ENCODE measurements around the gene ASTN1.

ASTN1 gene

DNA sequence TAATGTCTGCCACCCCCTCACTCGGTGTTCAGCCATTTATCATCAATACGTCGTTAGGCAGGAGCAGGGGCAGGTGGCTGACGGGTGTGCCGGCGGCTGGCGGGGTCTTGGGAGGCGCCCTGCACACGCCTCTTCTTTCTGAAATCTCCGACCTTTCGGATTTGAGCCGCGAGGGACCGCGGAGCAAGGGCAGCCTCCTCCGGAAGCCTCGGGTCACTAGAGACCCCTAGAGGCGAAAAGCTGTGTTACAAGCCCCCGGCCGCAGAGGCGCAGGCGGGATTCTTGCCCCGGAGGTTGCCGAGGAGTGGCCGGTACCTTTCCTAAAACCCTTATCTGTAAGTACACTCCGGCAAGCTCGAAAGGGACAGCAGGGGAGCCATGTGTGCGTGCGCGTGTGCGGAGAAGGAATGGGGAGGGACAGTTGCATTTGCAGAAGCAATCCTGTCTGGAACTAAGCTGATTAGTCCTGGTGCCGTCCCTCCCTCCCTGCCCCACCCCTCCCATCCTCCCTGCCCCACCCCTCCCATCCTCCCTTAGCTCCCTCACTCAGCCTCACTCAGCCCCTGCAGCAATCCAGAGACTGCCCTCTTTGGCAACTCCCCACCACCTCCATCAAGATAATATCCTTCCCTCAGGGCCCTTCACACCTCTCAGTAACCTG lies 17.2 kb upstream of the ASTN1 start:
- peaks cover 4% of the 10 kb centered on the region for H3K4me1 ChIP-seq (ENCODE audit: control insufficient read depth, insufficient read depth, low read length)
- H3K36me3 ChIP-seq (ENCODE audit: control insufficient read depth, insufficient read depth, low read length) = no peaks in the 10 kb centered on the region
- H3K4me3 ChIP-seq (ENCODE audit: low read depth, low read length) = peak overlapping the region; percentile 66
- peaks cover 45% of the 10 kb centered on the region for H3K27me3 ChIP-seq (ENCODE audit: control insufficient read depth, insufficient read depth, low read length)
- no peak overlapping the region for H3K9ac ChIP-seq (ENCODE audit: low read depth, low read length)
- no peaks in the 10 kb centered on the region for H3K9me3 ChIP-seq (ENCODE audit: control insufficient read depth, insufficient read depth, low read length)

DNA sequence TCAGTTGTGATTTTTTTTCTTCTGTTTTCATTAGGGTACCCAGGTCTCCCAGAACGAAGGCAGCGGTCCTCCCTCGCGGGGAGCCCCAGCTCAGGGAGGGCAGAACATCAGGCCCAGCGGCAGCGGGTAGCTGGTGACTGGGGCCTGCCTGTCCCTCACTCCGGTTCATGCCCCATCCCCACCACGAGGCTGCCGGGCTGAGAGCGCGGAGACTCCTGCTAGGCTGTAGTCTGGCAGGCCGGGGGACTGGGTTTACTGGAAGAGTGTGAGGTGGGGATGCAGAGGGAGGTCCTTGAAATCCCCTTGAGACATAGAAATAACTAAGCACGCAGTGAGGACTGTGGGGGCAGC lies 16.7 kb upstream of the ASTN1 start:
- H3K4me3 ChIP-seq (ENCODE audit: low read depth, low read length) = peak overlapping the region; percentile 66

DNA sequence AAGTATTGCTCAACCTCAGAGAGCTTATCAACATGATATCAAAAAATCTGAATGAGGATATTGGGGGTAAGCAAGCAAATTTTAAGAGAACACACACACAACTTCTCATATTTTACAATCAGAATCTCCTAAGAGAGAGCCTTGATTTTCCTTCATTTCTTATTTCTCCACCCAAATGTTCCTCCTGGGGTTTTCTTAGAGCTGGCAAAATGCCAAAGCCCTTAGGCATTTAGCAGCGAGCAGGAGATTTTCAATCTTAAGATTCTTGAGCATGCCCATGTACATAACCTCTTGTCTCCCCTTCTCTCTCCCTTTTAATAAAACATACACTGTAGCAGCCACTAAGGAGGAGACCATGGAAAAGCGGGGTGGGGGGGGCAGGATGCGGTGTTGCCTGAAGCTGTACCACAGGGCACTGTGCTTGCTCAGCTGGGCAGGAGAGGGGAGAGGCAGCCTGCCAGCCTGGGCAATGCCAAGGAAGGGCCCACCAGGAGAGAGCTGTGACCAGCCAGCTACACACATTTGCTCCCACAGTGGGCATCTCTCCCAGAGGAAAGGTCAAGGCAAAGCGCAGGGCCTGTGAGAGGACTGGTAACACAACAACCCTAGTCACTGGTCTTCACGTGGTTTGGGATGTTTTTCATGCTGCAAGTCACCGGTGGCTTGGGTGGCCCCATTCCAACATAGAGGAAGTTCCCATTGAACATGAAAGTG lies 10.6 kb upstream of the ASTN1 start:
- no peaks in the 10 kb centered on the region for H3K36me3 ChIP-seq (ENCODE audit: control insufficient read depth, insufficient read depth, low read length)

More for the DNA sequence above, 16.7 kb upstream of the ASTN1 start:
- H3K36me3 ChIP-seq (ENCODE audit: control insufficient read depth, insufficient read depth, low read length) = no peaks in the 10 kb centered on the region
- H3K27me3 ChIP-seq (ENCODE audit: control insufficient read depth, insufficient read depth, low read length) = peaks cover 48% of the 10 kb centered on the region
- H3K4me1 ChIP-seq (ENCODE audit: control insufficient read depth, insufficient read depth, low read length) = peaks cover 4% of the 10 kb centered on the region
- H3K9me3 ChIP-seq (ENCODE audit: control insufficient read depth, insufficient read depth, low read length) = no peaks in the 10 kb centered on the region
- no peak overlapping the region for H3K9ac ChIP-seq (ENCODE audit: low read depth, low read length)

GRCh38 chr1:177173976-177174375 lies 9.5 kb upstream of the ASTN1 start:
- Histone ChIP-seq H3K4me1 (ENCODE audit: control insufficient read depth, insufficient read depth, low read length) (no peaks in the 10 kb centered on the region), H3K9me3 (ENCODE audit: control insufficient read depth, insufficient read depth, low read length) (no peaks in the 10 kb centered on the region), H3K36me3 (ENCODE audit: control insufficient read depth, insufficient read depth, low read length) (no peaks in the 10 kb centered on the region), H3K4me3 (ENCODE audit: low read depth, low read length) (no peak overlapping the region), H3K9ac (ENCODE audit: low read depth, low read length) (no peak overlapping the region), H3K27me3 (ENCODE audit: control insufficient read depth, insufficient read depth, low read length) (peaks cover 91% of the 10 kb centered on the region)

More for the DNA sequence above, 10.6 kb upstream of the ASTN1 start:
- Histone ChIP-seq H3K27me3 (ENCODE audit: control insufficient read depth, insufficient read depth, low read length) (peaks cover 91% of the 10 kb centered on the region), H3K4me3 (ENCODE audit: low read depth, low read length) (no peak overlapping the region), H3K4me1 (ENCODE audit: control insufficient read depth, insufficient read depth, low read length) (no peaks in the 10 kb centered on the region), H3K9ac (ENCODE audit: low read depth, low read length) (no peak overlapping the region), H3K9me3 (ENCODE audit: control insufficient read depth, insufficient read depth, low read length) (no peaks in the 10 kb centered on the region)

- peaks cover 91% of the 10 kb centered on the region for H3K27me3 ChIP-seq (ENCODE audit: control insufficient read depth, insufficient read depth, low read length)
- H3K4me1 ChIP-seq (ENCODE audit: control insufficient read depth, insufficient read depth, low read length) = no peaks in the 10 kb centered on the region
- H3K36me3 ChIP-seq (ENCODE audit: control insufficient read depth, insufficient read depth, low read length) = no peaks in the 10 kb centered on the region
- no peak overlapping the region for H3K4me3 ChIP-seq (ENCODE audit: low read depth, low read length)
- no peaks in the 10 kb centered on the region for H3K9me3 ChIP-seq (ENCODE audit: control insufficient read depth, insufficient read depth, low read length)
- no peak overlapping the region for H3K9ac ChIP-seq (ENCODE audit: low read depth, low read length)
Observed at GRCh38 chr1:177172866-177173265, 8.4 kb upstream of the ASTN1 start.

DNA sequence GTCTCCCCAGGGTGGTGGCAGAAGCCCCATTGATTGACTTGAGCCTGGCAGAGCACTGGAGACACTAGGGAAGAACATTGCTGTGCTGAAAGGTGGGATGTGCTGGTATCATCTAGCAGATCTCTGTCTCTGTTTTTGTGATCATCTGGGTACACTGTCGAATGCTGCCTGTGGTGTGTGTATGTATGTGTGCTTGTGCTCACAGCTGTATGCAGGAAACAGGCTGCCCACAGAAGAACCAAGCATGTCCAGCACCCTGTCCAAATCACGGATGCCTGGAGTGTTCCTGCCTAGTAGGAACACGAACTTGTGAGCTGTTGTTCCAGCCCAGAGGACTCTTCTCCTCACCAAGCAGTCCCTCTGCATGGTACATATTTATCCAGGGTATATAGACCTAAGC lies 7.8 kb upstream of the ASTN1 start:
- Histone ChIP-seq H3K4me3 (ENCODE audit: low read depth, low read length) (peak overlapping the region; percentile 1), H3K9ac (ENCODE audit: low read depth, low read length) (no peak overlapping the region), H3K36me3 (ENCODE audit: control insufficient read depth, insufficient read depth, low read length) (no peaks in the 10 kb centered on the region), H3K9me3 (ENCODE audit: control insufficient read depth, insufficient read depth, low read length) (no peaks in the 10 kb centered on the region), H3K4me1 (ENCODE audit: control insufficient read depth, insufficient read depth, low read length) (no peaks in the 10 kb centered on the region), H3K27me3 (ENCODE audit: control insufficient read depth, insufficient read depth, low read length) (peaks cover 91% of the 10 kb centered on the region)

DNA sequence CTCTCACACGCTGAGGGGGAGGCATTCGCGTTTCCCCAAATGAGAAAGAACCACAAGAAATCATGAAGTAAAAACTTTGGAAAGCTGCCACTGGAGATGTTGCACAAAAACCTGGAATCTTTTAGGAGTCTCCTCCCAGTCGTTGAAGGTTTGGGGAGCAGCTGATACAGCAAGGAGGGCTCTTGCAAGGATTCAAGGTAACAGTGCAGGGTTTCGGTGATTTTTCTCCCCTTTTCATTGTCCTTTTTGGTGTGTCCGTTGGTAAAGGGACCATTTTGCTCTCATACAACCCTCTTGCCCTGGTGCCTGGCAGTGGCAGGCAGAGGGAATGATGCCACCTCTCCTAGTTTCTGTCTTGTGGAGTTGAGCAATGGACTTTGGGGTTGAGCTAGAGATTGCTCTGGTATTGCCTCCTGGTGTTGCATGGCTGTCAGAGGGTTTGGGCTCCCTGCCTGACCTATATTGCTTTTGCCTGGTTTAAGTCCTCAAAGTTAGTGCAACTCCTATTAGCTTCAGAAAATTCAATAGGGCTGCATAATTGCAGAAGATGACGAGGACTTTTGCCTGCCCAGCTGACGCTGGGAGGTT lies 7.1 kb upstream of the ASTN1 start:
- no peak overlapping the region for H3K9ac ChIP-seq (ENCODE audit: low read depth, low read length)
- H3K9me3 ChIP-seq (ENCODE audit: control insufficient read depth, insufficient read depth, low read length) = no peaks in the 10 kb centered on the region
- H3K27me3 ChIP-seq (ENCODE audit: control insufficient read depth, insufficient read depth, low read length) = peaks cover 93% of the 10 kb centered on the region
- no peaks in the 10 kb centered on the region for H3K36me3 ChIP-seq (ENCODE audit: control insufficient read depth, insufficient read depth, low read length)
- peak overlapping the region; percentile 82 for H3K4me3 ChIP-seq (ENCODE audit: low read depth, low read length)
- no peaks in the 10 kb centered on the region for H3K4me1 ChIP-seq (ENCODE audit: control insufficient read depth, insufficient read depth, low read length)

- Histone ChIP-seq H3K27me3 (ENCODE audit: control insufficient read depth, insufficient read depth, low read length) (peaks cover 97% of the 10 kb centered on the region), H3K9ac (ENCODE audit: low read depth, low read length) (no peak within 1 kb of the TSS)
Observed at GRCh38 chr1:177170756-177171535, 6.4 kb upstream of the ASTN1 start, which contains the start of gene BRINP2. BRINP2 (plus strand) TSS chr1:177170958; CDS start chr1:177229877, 58,919 bp downstream.

DNA sequence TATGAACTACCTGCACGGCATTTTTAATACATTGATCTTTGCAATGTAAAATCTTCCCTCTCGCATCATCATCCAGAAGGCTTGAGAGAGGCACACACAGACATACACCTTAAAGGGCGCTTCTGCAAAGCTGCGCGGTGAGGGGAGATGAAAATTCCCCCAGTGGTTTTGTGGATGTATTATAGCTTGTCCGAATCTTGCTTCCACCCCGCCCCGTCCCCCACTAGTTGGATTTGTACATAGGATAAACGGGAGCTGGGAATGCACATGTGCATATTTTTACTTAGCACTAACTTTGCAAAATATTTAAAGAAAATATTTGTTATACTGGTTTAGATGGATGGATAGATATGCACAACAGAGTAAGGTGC lies 542 bp upstream of the ASTN1 start:
- Histone ChIP-seq H3K27me3 (ENCODE audit: control insufficient read depth, insufficient read depth, low read length) (peaks cover 85% of the 10 kb centered on the region), H3K9ac (ENCODE audit: low read depth, low read length) (no peak overlapping the region), H3K4me1 (ENCODE audit: control insufficient read depth, insufficient read depth, low read length) (peaks cover 5% of the 10 kb centered on the region), H3K9me3 (ENCODE audit: control insufficient read depth, insufficient read depth, low read length) (no peaks in the 10 kb centered on the region), H3K36me3 (ENCODE audit: control insufficient read depth, insufficient read depth, low read length) (no peaks in the 10 kb centered on the region), H3K4me3 (ENCODE audit: low read depth, low read length) (peak overlapping the region; percentile 85)

More at GRCh38 chr1:177170756-177171535, 6.4 kb upstream of the ASTN1 start, which contains the start of gene BRINP2:
- no peaks in the 10 kb centered on the region for H3K36me3 ChIP-seq (ENCODE audit: control insufficient read depth, insufficient read depth, low read length)
- H3K4me3 ChIP-seq (ENCODE audit: low read depth, low read length) = peak within 1 kb of the TSS; percentile 82
- no peaks in the 10 kb centered on the region for H3K4me1 ChIP-seq (ENCODE audit: control insufficient read depth, insufficient read depth, low read length)
- no peaks in the 10 kb centered on the region for H3K9me3 ChIP-seq (ENCODE audit: control insufficient read depth, insufficient read depth, low read length)

- H3K9ac ChIP-seq (ENCODE audit: low read depth, low read length) = peak overlapping the region; percentile 58
Observed at GRCh38 chr1:177163844-177164379, 600 bp downstream of the ASTN1 start.

GRCh38 chr1:177162243-177162642 lies 2.3 kb downstream of the ASTN1 start:
- Histone ChIP-seq H3K9ac (ENCODE audit: low read depth, low read length) (no peak overlapping the region), H3K4me3 (ENCODE audit: low read depth, low read length) (no peak overlapping the region), H3K9me3 (ENCODE audit: control insufficient read depth, insufficient read depth, low read length) (no peaks in the 10 kb centered on the region), H3K4me1 (ENCODE audit: control insufficient read depth, insufficient read depth, low read length) (peaks cover 5% of the 10 kb centered on the region), H3K27me3 (ENCODE audit: control insufficient read depth, insufficient read depth, low read length) (peaks cover 57% of the 10 kb centered on the region), H3K36me3 (ENCODE audit: control insufficient read depth, insufficient read depth, low read length) (no peaks in the 10 kb centered on the region)

More at GRCh38 chr1:177163844-177164379, 600 bp downstream of the ASTN1 start:
- no peaks in the 10 kb centered on the region for H3K9me3 ChIP-seq (ENCODE audit: control insufficient read depth, insufficient read depth, low read length)
- peaks cover 74% of the 10 kb centered on the region for H3K27me3 ChIP-seq (ENCODE audit: control insufficient read depth, insufficient read depth, low read length)
- no peaks in the 10 kb centered on the region for H3K36me3 ChIP-seq (ENCODE audit: control insufficient read depth, insufficient read depth, low read length)
- peak overlapping the region; percentile 85 for H3K4me3 ChIP-seq (ENCODE audit: low read depth, low read length)
- peaks cover 5% of the 10 kb centered on the region for H3K4me1 ChIP-seq (ENCODE audit: control insufficient read depth, insufficient read depth, low read length)

Data from iPS-15b (cell line).